ENCODE results near the gene MRPL23.

Gene MRPL23

GRCh38 chr11:1998290-1998689 lies 51.2 kb downstream of the MRPL23 start:
- no peak for DNase-seq

GRCh38 chr11:1998861-1999260 lies 51.7 kb downstream of the MRPL23 start:
- DNase-seq, result no peak

- DNase-seq, result no peak
Measured at GRCh38 chr11:2002042-2002776, 55.1 kb downstream of the MRPL23 start.

- DNase-seq, result no peak
Measured at GRCh38 chr11:2002807-2003206, 55.7 kb downstream of the MRPL23 start.

GRCh38 chr11:2004466-2004865 lies 57.3 kb downstream of the MRPL23 start:
- no peak for DNase-seq
